NK-92 treated with Interleukin-12 subunit alpha and Interleukin-12 subunit beta, amount 100 ng/mL, for 24 hours (cell line): ENCODE measurements around the gene MAPK12.

Experiments
- DNase-seq: peaks from one replicate; lab custom pipeline; 2025; lab: John Stamatoyannopoulos, UW

The MAPK12 gene

GRCh38 chr22:50261615-50262459, at the start of gene MAPK12:
MAPK12 (minus strand) TSS chr22:50261683; CDS start chr22:50261509, 174 bp downstream.
- no peak for DNase-seq

GRCh38 chr22:50310949-50311444, 49.5 kb upstream of the MAPK12 start:
- DNase-seq, result no peak

- DNase-seq, result no peak
Observed at GRCh38 chr22:50310031-50310722, 48.7 kb upstream of the MAPK12 start.

- DNase-seq, result no peak
Observed at GRCh38 chr22:50309601-50309991, 48.1 kb upstream of the MAPK12 start.

- no peak for DNase-seq
Observed at GRCh38 chr22:50308986-50309600, 47.6 kb upstream of the MAPK12 start.

GRCh38 chr22:50308597-50308935, 47.1 kb upstream of the MAPK12 start:
- DNase-seq, result no peak

GRCh38 chr22:50307890-50308596, 46.6 kb upstream of the MAPK12 start:
- no peak for DNase-seq

GRCh38 chr22:50306753-50307749, 45.6 kb upstream of the MAPK12 start, which contains the start of gene PLXNB2:
PLXNB2 (minus strand) TSS chr22:50307646; CDS start chr22:50290584, 17,062 bp downstream.
- DNase-seq, result no peak

GRCh38 chr22:50305923-50306566, 44.6 kb upstream of the MAPK12 start:
- no peak for DNase-seq

- DNase-seq, result no peak
Observed at GRCh38 chr22:50305393-50305922, 44.0 kb upstream of the MAPK12 start.

- no peak for DNase-seq
Observed at GRCh38 chr22:50304528-50305392, 43.3 kb upstream of the MAPK12 start.

GRCh38 chr22:50303848-50304527, 42.5 kb upstream of the MAPK12 start:
- DNase-seq, result no peak

GRCh38 chr22:50303515-50303847, 42.0 kb upstream of the MAPK12 start:
- no peak for DNase-seq

GRCh38 chr22:50302564-50302963, 41.1 kb upstream of the MAPK12 start:
- DNase-seq, result no peak

- no peak for DNase-seq
Observed at GRCh38 chr22:50302041-50302541, 40.6 kb upstream of the MAPK12 start.

- DNase-seq, result no peak
Observed at GRCh38 chr22:50301581-50301991, 40.1 kb upstream of the MAPK12 start.

- no peak for DNase-seq
Observed at GRCh38 chr22:50300620-50301257, 39.3 kb upstream of the MAPK12 start.
